ENCODE data around the gene MFGE8. TPM values are rescaled to one million over a fixed set of nuclear protein-coding genes. Genes with fewer than 3 reads are reported as not detected.
A peak's percentile ranks its signal among the peaks of the same experiment; 100 is the strongest.

The MFGE8 gene
- polyA plus RNA-seq, 1 experiment, result 1,967 TPM

GRCh38 chr15:88894348-88894818 is 18.8 kb downstream of the MFGE8 start:
- Histone ChIP-seq H3K36me3 (ENCODE audit: control insufficient read depth, insufficient read depth, low read length) (peaks cover 14% of the 10 kb centered on the region), H3K27me3 (ENCODE audit: control insufficient read depth, insufficient read depth, low read length) (no peaks in the 10 kb centered on the region), H3K4me3 (ENCODE audit: low read depth, low read length) (peak overlapping the region; percentile 53; the same call in 1 of the 2 replicates)
- DNase-seq (ENCODE audit: low read depth), result no peak
- TF ChIP-seq CTCF (IDR thresholded peaks at IDR 0.05; ENCODE audit: insufficient read depth, low read depth, low read length), result peak; percentile 57
- POLR2A ChIA-PET, result no interaction called here
- CTCF ChIA-PET, result interaction anchor here (1.4 to 4.2 kb wide), 3 partner anchors 11 to 237 kb away, joined by 4 to 16 read pairs (median 7); no protein-coding TSS in a partner anchor

GRCh38 chr15:88891540-88892254 is 21.5 kb downstream of the MFGE8 start:
- POLR2A ChIA-PET, result no interaction called here
- Histone ChIP-seq H3K27me3 (ENCODE audit: control insufficient read depth, insufficient read depth, low read length) (no peaks in the 10 kb centered on the region), H3K4me3 (ENCODE audit: low read depth, low read length) (no peak overlapping the region), H3K36me3 (ENCODE audit: control insufficient read depth, insufficient read depth, low read length) (peaks cover 7% of the 10 kb centered on the region; the same call in 1 of the 2 replicates)
- CTCF ChIA-PET, result interaction anchor here (0.9 to 4.2 kb wide), 6 partner anchors 13 to 315 kb away, joined by 3 to 16 read pairs (median 3); no protein-coding TSS in a partner anchor
- no peak for DNase-seq (ENCODE audit: low read depth)
- TF ChIP-seq CTCF (IDR thresholded peaks at IDR 0.05; ENCODE audit: insufficient read depth, low read depth, low read length), result no peak

GRCh38 chr15:88890495-88890894 is 22.7 kb downstream of the MFGE8 start:
- H3K4me3 ChIP-seq (ENCODE audit: low read depth, low read length), result no peak overlapping the region
- CTCF ChIA-PET, result interaction anchor here (0.6 to 4.2 kb wide), 4 partner anchors 10 to 266 kb away, joined by 3 to 16 read pairs (median 4); no protein-coding TSS in a partner anchor
- H3K36me3 ChIP-seq (ENCODE audit: control insufficient read depth, insufficient read depth, low read length), result peaks cover 4% of the 10 kb centered on the region; the same call in 1 of the 2 replicates
- H3K27me3 ChIP-seq (ENCODE audit: control insufficient read depth, insufficient read depth, low read length), result no peaks in the 10 kb centered on the region
- DNase-seq (ENCODE audit: low read depth), result no peak
- no peak for TF ChIP-seq CTCF (IDR thresholded peaks at IDR 0.05; ENCODE audit: insufficient read depth, low read depth, low read length)
- POLR2A ChIA-PET, result interaction anchor here (0.6 kb wide), 1 partner anchor 108 kb away, joined by 3 read pairs; no protein-coding TSS in a partner anchor

GRCh38 chr15:88888719-88889118 is 24.5 kb downstream of the MFGE8 start:
- no peak for TF ChIP-seq CTCF (IDR thresholded peaks at IDR 0.05; ENCODE audit: insufficient read depth, low read depth, low read length)
- Histone ChIP-seq H3K4me3 (ENCODE audit: low read depth, low read length) (no peak overlapping the region), H3K36me3 (ENCODE audit: control insufficient read depth, insufficient read depth, low read length) (peaks cover 4% of the 10 kb centered on the region; the same call in 1 of the 2 replicates), H3K27me3 (ENCODE audit: control insufficient read depth, insufficient read depth, low read length) (no peaks in the 10 kb centered on the region; the same call in 1 of the 2 replicates)
- DNase-seq (ENCODE audit: low read depth), result no peak
- POLR2A ChIA-PET, result no interaction called here
- CTCF ChIA-PET, result interaction anchor here (0.9 kb wide), 1 partner anchor 9 kb away, joined by 3 read pairs; no protein-coding TSS in a partner anchor

- ChIA-PET POLR2A (no interaction called here), CTCF (interaction anchor here (0.6 to 1.4 kb wide), 3 partner anchors 9 to 285 kb away, joined by 3 to 4 read pairs (median 4); no protein-coding TSS in a partner anchor)
- Histone ChIP-seq H3K27me3 (ENCODE audit: control insufficient read depth, insufficient read depth, low read length) (no peaks in the 10 kb centered on the region; the same call in 1 of the 2 replicates), H3K4me3 (ENCODE audit: low read depth, low read length) (no peak overlapping the region), H3K36me3 (ENCODE audit: control insufficient read depth, insufficient read depth, low read length) (peaks cover 4% of the 10 kb centered on the region; the same call in 1 of the 2 replicates)
- DNase-seq (ENCODE audit: low read depth), result no peak
- no peak for TF ChIP-seq CTCF (IDR thresholded peaks at IDR 0.05; ENCODE audit: insufficient read depth, low read depth, low read length)
Measured at GRCh38 chr15:88887068-88887580, 26.1 kb downstream of the MFGE8 start.

All from BJ (cell line).